Peyer's patch (tissue), 4 donors: ENCODE data around the gene ANAPC16.

Source experiments
- CTCF ChIP-seq, 6 experiments: fragments of 450-650 bp in 4 of 6; fragments of 200-600 bp in 2 of 6; sonication (generic) in 1 of 6; IDR thresholded peaks; one replicate each; pipeline ENCODE4 v1.5.1; 2017 to 2019; ENCODE audit warnings: antibody characterized with exemption in 6 of 6, mild to moderate bottlenecking in 3 of 6, moderate library complexity in 1 of 6
- POLR2A ChIP-seq, 2 donors: fragments of 450-650 bp; IDR thresholded peaks; one replicate each; pipeline ENCODE4 v1.5.1; 2017; ENCODE audit warnings: antibody characterized with exemption in 2 of 2, mild to moderate bottlenecking in 2 of 2, moderate library complexity in 2 of 2

- TF ChIP-seq CTCF (IDR thresholded peaks at IDR 0.05) = no peak
- peak in 1 of 2 donors; percentile 20 for TF ChIP-seq POLR2A (IDR thresholded peaks at IDR 0.05)
Measured at GRCh38 chr10:72276421-72277339, 60.9 kb downstream of the ANAPC16 start.
